Measurements from ENCODE around the gene PSG1. TPM values are rescaled to one million over a fixed set of nuclear protein-coding genes. Genes with fewer than 3 reads are reported as not detected.

PSG1 gene
- total RNA-seq, 2 experiments from 2014 or later: not detected

DNA sequence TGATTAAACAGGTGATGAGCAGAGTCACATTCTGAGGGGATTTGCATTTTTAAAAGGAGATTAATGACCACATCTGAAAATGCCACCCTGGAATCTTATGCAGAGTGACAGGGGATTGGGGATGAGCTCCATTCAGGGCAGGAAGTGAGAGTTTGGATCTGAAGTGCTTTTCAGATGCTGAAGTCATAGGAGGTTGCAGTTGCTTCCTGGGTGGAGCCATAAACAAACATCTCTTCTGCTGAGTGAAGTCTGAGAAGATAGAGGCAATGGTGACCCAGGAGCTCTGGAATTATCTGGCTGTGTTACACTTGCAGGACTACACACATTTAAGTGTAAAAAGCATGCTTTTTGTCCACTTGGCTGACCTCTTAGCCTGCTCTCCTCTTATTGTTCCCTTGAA lies 62.6 kb downstream of the PSG1 start:
- ATAC-seq (no peak), DNase-seq (no peak)
- ChIA-PET CTCF (no interaction called here), POLR2A (no interaction called here)
- TF ChIP-seq, protein P1, sequence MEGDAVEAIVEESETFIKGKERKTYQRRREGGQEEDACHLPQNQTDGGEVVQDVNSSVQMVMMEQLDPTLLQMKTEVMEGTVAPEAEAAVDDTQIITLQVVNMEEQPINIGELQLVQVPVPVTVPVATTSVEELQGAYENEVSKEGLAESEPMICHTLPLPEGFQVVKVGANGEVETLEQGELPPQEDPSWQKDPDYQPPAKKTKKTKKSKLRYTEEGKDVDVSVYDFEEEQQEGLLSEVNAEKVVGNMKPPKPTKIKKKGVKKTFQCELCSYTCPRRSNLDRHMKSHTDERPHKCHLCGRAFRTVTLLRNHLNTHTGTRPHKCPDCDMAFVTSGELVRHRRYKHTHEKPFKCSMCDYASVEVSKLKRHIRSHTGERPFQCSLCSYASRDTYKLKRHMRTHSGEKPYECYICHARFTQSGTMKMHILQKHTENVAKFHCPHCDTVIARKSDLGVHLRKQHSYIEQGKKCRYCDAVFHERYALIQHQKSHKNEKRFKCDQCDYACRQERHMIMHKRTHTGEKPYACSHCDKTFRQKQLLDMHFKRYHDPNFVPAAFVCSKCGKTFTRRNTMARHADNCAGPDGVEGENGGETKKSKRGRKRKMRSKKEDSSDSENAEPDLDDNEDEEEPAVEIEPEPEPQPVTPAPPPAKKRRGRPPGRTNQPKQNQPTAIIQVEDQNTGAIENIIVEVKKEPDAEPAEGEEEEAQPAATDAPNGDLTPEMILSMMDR (IDR thresholded peaks at IDR 0.05): no peak
- no peaks in the 10 kb centered on the region for H3K36me3 Mint-ChIP-seq (ENCODE audit: low read depth)
- no peak overlapping the region for H3K27ac Mint-ChIP-seq
- no peak overlapping the region for H3K4me3 Mint-ChIP-seq
- H3K4me1 Mint-ChIP-seq (ENCODE audit: low read depth): no peaks in the 10 kb centered on the region
- no peaks in the 10 kb centered on the region for H3K9me3 Mint-ChIP-seq
- intact Hi-C loops (cut with micrococcal nuclease): no loop called here
- H3K27me3 Mint-ChIP-seq: peaks cover 2% of the 10 kb centered on the region

Other genes with a start within 250 kb of the PSG1 start
- gene PSG3, start 139.2 kb downstream of the PSG1 start, total RNA-seq: not detected
- not detected for gene PSG8, start 114.0 kb downstream of the PSG1 start, total RNA-seq
- gene PSG6, start 38.2 kb upstream of the PSG1 start, total RNA-seq: not detected
- gene PSG7, start 57.5 kb upstream of the PSG1 start, total RNA-seq: not detected
- not detected for gene PSG11, start 146.8 kb upstream of the PSG1 start, total RNA-seq
- gene PSG2, start 203.0 kb upstream of the PSG1 start, total RNA-seq: not detected

All from activated CD8-positive, alpha-beta T cell treated with anti-CD3 and anti-CD28 coated beads for 36 hours (primary cell).